ENCODE results near the gene CTTN.

CTTN gene

GRCh38 chr11:70397983-70398833 is at the start of gene CTTN:
TSS of gene CTTN (plus strand) at chr11:70398529. CDS start at chr11:70407298, 8,769 bp downstream.
- peak; percentile 90 for DNase-seq

- DNase-seq: no peak
Observed at GRCh38 chr11:70348608-70349007, 49.7 kb upstream of the CTTN start.

- DNase-seq: no peak
Observed at GRCh38 chr11:70351646-70352045, 46.7 kb upstream of the CTTN start.

- DNase-seq: no peak
Observed at GRCh38 chr11:70352100-70352499, 46.2 kb upstream of the CTTN start.

- no peak for DNase-seq
Observed at GRCh38 chr11:70352601-70353000, 45.7 kb upstream of the CTTN start.

GRCh38 chr11:70353329-70353728 is 45.0 kb upstream of the CTTN start:
- no peak for DNase-seq

- no peak for DNase-seq
Observed at GRCh38 chr11:70353900-70354568, 44.3 kb upstream of the CTTN start.

- DNase-seq: no peak
Observed at GRCh38 chr11:70354629-70355028, 43.7 kb upstream of the CTTN start.

- DNase-seq: no peak
Observed at GRCh38 chr11:70358753-70359152, 39.6 kb upstream of the CTTN start.

- DNase-seq: no peak
Observed at GRCh38 chr11:70359451-70360205, 38.7 kb upstream of the CTTN start.

- no peak for DNase-seq
Observed at GRCh38 chr11:70360211-70360610, 38.1 kb upstream of the CTTN start.

- no peak for DNase-seq
Observed at GRCh38 chr11:70364178-70364577, 34.2 kb upstream of the CTTN start.

GRCh38 chr11:70364745-70365543 is 33.4 kb upstream of the CTTN start:
- DNase-seq: no peak

GRCh38 chr11:70365544-70365927 is 32.8 kb upstream of the CTTN start:
- DNase-seq: no peak

- DNase-seq: no peak
Observed at GRCh38 chr11:70367071-70367470, 31.3 kb upstream of the CTTN start.

GRCh38 chr11:70368961-70369360 is 29.4 kb upstream of the CTTN start:
- no peak for DNase-seq

GRCh38 chr11:70371241-70371640 is 27.1 kb upstream of the CTTN start:
- DNase-seq: no peak

- DNase-seq: no peak
Observed at GRCh38 chr11:70372076-70372475, 26.3 kb upstream of the CTTN start.

- DNase-seq: no peak
Observed at GRCh38 chr11:70376621-70377020, 21.7 kb upstream of the CTTN start.

- no peak for DNase-seq
Observed at GRCh38 chr11:70377645-70378044, 20.7 kb upstream of the CTTN start.

- no peak for DNase-seq
Observed at GRCh38 chr11:70378506-70379134, 19.7 kb upstream of the CTTN start.

- no peak for DNase-seq
Observed at GRCh38 chr11:70381350-70381749, 17.0 kb upstream of the CTTN start.

All from femur (tissue), 1 donor.